Hair follicular keratinocyte (primary cell): ENCODE measurements around the gene PRG2. TPM values are rescaled to one million over a fixed set of nuclear protein-coding genes. Genes with fewer than 3 reads are reported as not detected.

ENCODE experiments used
- total RNA-seq: library from RNA; depleted of rRNA; stranded (reverse); fragments of >200 nt; gene quantifications from 2 replicates; pipeline ENCODE4 v1.2.3, GENCODE V29; 2015

The PRG2 gene
- total RNA-seq = 0.08 TPM in 1 of 2 replicates, not detected in the other

GRCh38 chr11:57390535-57390934 lies at the start of gene PRG2:
PRG2 (minus strand) TSS chr11:57390650; CDS start chr11:57389944, 706 bp downstream.

GRCh38 chr11:57426929-57427726 lies 36.7 kb upstream of the PRG2 start, which contains the start of gene SLC43A3:
SLC43A3 (minus strand) TSS chr11:57427121; CDS start chr11:57426172, 949 bp downstream.

GRCh38 chr11:57380975-57381374 lies 9.5 kb downstream of the PRG2 start, which contains the start of gene PRG3:
PRG3 (minus strand) TSS chr11:57381150; CDS start chr11:57380708, 442 bp downstream.

GRCh38 chr11:57338142-57338541 lies 52.3 kb downstream of the PRG2 start, which contains the start of gene P2RX3:
P2RX3 (plus strand) TSS chr11:57338352; CDS start chr11:57338551, 199 bp downstream.

Other genes with a start within 250 kb of the PRG2 start
- not detected in 2 replicates for gene LRRC55, start 208.7 kb downstream of the PRG2 start, total RNA-seq
- gene APLNR, start 153.4 kb downstream of the PRG2 start, total RNA-seq = not detected in 2 replicates
- 109 and 170 TPM in 2 replicates for gene TNKS1BP1, start 65.7 kb downstream of the PRG2 start, total RNA-seq
- 111 and 192 TPM in 2 replicates for gene SSRP1, start 54.8 kb downstream of the PRG2 start, total RNA-seq
- gene P2RX3, start 52.3 kb downstream of the PRG2 start, total RNA-seq = not detected in 2 replicates
- not detected in 2 replicates for gene PRG3, start 9.5 kb downstream of the PRG2 start, total RNA-seq
- gene SLC43A3, start 36.5 kb upstream of the PRG2 start, total RNA-seq = 16.5 and 93.8 TPM in 2 replicates
- gene RTN4RL2, start 69.9 kb upstream of the PRG2 start, total RNA-seq = 0.04 and 0.31 TPM in 2 replicates
- 5.7 and 10.0 TPM in 2 replicates for gene SLC43A1, start 125.1 kb upstream of the PRG2 start, total RNA-seq
- gene TIMM10, start 140.1 kb upstream of the PRG2 start, total RNA-seq = 78.7 and 125 TPM in 2 replicates
- not detected in 2 replicates for gene SMTNL1, start 146.9 kb upstream of the PRG2 start, total RNA-seq
- gene UBE2L6, start 177.0 kb upstream of the PRG2 start, total RNA-seq = 31.6 and 47.7 TPM in 2 replicates
- gene SERPING1, start 207.0 kb upstream of the PRG2 start, total RNA-seq = 17.4 and 25.5 TPM in 2 replicates